ENCODE measurements around the gene LNX1.

LNX1 gene

GRCh38 chr4:53497487-53498244, 93.6 kb downstream of the LNX1 start:
- Mint-ChIP-seq H3K27ac (no peak overlapping the region), H3K9me3 (no peaks in the 10 kb centered on the region), H3K4me1 (ENCODE audit: low read depth) (no peaks in the 10 kb centered on the region), H3K4me3 (no peak overlapping the region), H3K36me3 (ENCODE audit: low read depth) (no peaks in the 10 kb centered on the region), H3K27me3 (no peaks in the 10 kb centered on the region)
- no peak for DNase-seq

- H3K4me3 Mint-ChIP-seq, result no peak overlapping the region
- no peaks in the 10 kb centered on the region for H3K9me3 Mint-ChIP-seq
- no peaks in the 10 kb centered on the region for H3K36me3 Mint-ChIP-seq (ENCODE audit: low read depth)
- no peaks in the 10 kb centered on the region for H3K4me1 Mint-ChIP-seq (ENCODE audit: low read depth)
- H3K27ac Mint-ChIP-seq, result no peak overlapping the region
- peaks cover 8% of the 10 kb centered on the region for H3K27me3 Mint-ChIP-seq
- DNase-seq, result no peak
These were observed 96.4 kb downstream of the LNX1 start for GRCh38 chr4:53494851-53495250.

GRCh38 chr4:53490965-53491622, 100.2 kb downstream of the LNX1 start:
- no peak for DNase-seq
- no peak overlapping the region for H3K4me3 Mint-ChIP-seq
- H3K27ac Mint-ChIP-seq, result no peak overlapping the region
- no peaks in the 10 kb centered on the region for H3K36me3 Mint-ChIP-seq (ENCODE audit: low read depth)
- H3K4me1 Mint-ChIP-seq (ENCODE audit: low read depth), result no peaks in the 10 kb centered on the region
- no peaks in the 10 kb centered on the region for H3K9me3 Mint-ChIP-seq
- H3K27me3 Mint-ChIP-seq, result peaks cover 17% of the 10 kb centered on the region

GRCh38 chr4:53490161-53490956, 100.9 kb downstream of the LNX1 start:
- peaks cover 23% of the 10 kb centered on the region for H3K27me3 Mint-ChIP-seq
- H3K4me1 Mint-ChIP-seq (ENCODE audit: low read depth), result no peaks in the 10 kb centered on the region
- no peaks in the 10 kb centered on the region for H3K36me3 Mint-ChIP-seq (ENCODE audit: low read depth)
- H3K9me3 Mint-ChIP-seq, result no peaks in the 10 kb centered on the region
- H3K27ac Mint-ChIP-seq, result no peak overlapping the region
- no peak overlapping the region for H3K4me3 Mint-ChIP-seq
- DNase-seq, result no peak

GRCh38 chr4:53489279-53489889, 101.9 kb downstream of the LNX1 start:
- Mint-ChIP-seq H3K4me1 (ENCODE audit: low read depth) (no peaks in the 10 kb centered on the region), H3K4me3 (no peak overlapping the region), H3K27ac (no peak overlapping the region), H3K36me3 (ENCODE audit: low read depth) (no peaks in the 10 kb centered on the region), H3K9me3 (no peaks in the 10 kb centered on the region), H3K27me3 (peaks cover 27% of the 10 kb centered on the region)
- no peak for DNase-seq

GRCh38 chr4:53487766-53488165, 103.5 kb downstream of the LNX1 start:
- no peaks in the 10 kb centered on the region for H3K9me3 Mint-ChIP-seq
- peaks cover 34% of the 10 kb centered on the region for H3K27me3 Mint-ChIP-seq
- no peak for DNase-seq
- no peaks in the 10 kb centered on the region for H3K4me1 Mint-ChIP-seq (ENCODE audit: low read depth)
- H3K27ac Mint-ChIP-seq, result no peak overlapping the region
- H3K36me3 Mint-ChIP-seq (ENCODE audit: low read depth), result no peaks in the 10 kb centered on the region
- H3K4me3 Mint-ChIP-seq, result no peak overlapping the region

- Mint-ChIP-seq H3K4me3 (no peak overlapping the region), H3K36me3 (ENCODE audit: low read depth) (no peaks in the 10 kb centered on the region), H3K27me3 (peaks cover 49% of the 10 kb centered on the region), H3K27ac (no peak overlapping the region), H3K4me1 (ENCODE audit: low read depth) (no peaks in the 10 kb centered on the region), H3K9me3 (no peaks in the 10 kb centered on the region)
- DNase-seq, result no peak
These were observed 105.6 kb downstream of the LNX1 start for GRCh38 chr4:53485658-53486040.

GRCh38 chr4:53484911-53485657, 106.2 kb downstream of the LNX1 start:
- H3K9me3 Mint-ChIP-seq, result no peaks in the 10 kb centered on the region
- no peaks in the 10 kb centered on the region for H3K36me3 Mint-ChIP-seq (ENCODE audit: low read depth)
- no peaks in the 10 kb centered on the region for H3K4me1 Mint-ChIP-seq (ENCODE audit: low read depth)
- H3K27ac Mint-ChIP-seq, result no peak overlapping the region
- H3K27me3 Mint-ChIP-seq, result peaks cover 44% of the 10 kb centered on the region
- H3K4me3 Mint-ChIP-seq, result no peak overlapping the region
- no peak for DNase-seq

GRCh38 chr4:53483250-53483649, 108.0 kb downstream of the LNX1 start:
- Mint-ChIP-seq H3K4me1 (ENCODE audit: low read depth) (peaks cover 3% of the 10 kb centered on the region), H3K27me3 (peaks cover 40% of the 10 kb centered on the region), H3K9me3 (no peaks in the 10 kb centered on the region), H3K36me3 (ENCODE audit: low read depth) (no peaks in the 10 kb centered on the region), H3K27ac (no peak overlapping the region), H3K4me3 (no peak overlapping the region)
- DNase-seq, result no peak

GRCh38 chr4:53481586-53481985, 109.7 kb downstream of the LNX1 start:
- Mint-ChIP-seq H3K27me3 (peaks cover 37% of the 10 kb centered on the region), H3K36me3 (ENCODE audit: low read depth) (no peaks in the 10 kb centered on the region), H3K27ac (no peak overlapping the region), H3K9me3 (no peaks in the 10 kb centered on the region), H3K4me1 (ENCODE audit: low read depth) (peaks cover 3% of the 10 kb centered on the region), H3K4me3 (no peak overlapping the region)
- DNase-seq, result no peak

GRCh38 chr4:53480909-53481308, 110.4 kb downstream of the LNX1 start:
- H3K27me3 Mint-ChIP-seq, result peaks cover 34% of the 10 kb centered on the region

GRCh38 chr4:53479736-53480525, 111.4 kb downstream of the LNX1 start:
- H3K27ac Mint-ChIP-seq, result no peak overlapping the region
- H3K9me3 Mint-ChIP-seq, result no peaks in the 10 kb centered on the region
- peaks cover 3% of the 10 kb centered on the region for H3K4me1 Mint-ChIP-seq (ENCODE audit: low read depth)
- H3K4me3 Mint-ChIP-seq, result no peak overlapping the region
- no peak for DNase-seq
- peaks cover 30% of the 10 kb centered on the region for H3K27me3 Mint-ChIP-seq
- no peaks in the 10 kb centered on the region for H3K36me3 Mint-ChIP-seq (ENCODE audit: low read depth)

More at GRCh38 chr4:53480909-53481308, 110.4 kb downstream of the LNX1 start:
- Mint-ChIP-seq H3K9me3 (no peaks in the 10 kb centered on the region), H3K4me1 (ENCODE audit: low read depth) (peaks cover 3% of the 10 kb centered on the region), H3K27ac (no peak overlapping the region), H3K36me3 (ENCODE audit: low read depth) (no peaks in the 10 kb centered on the region), H3K4me3 (no peak overlapping the region)
- DNase-seq, result no peak

GRCh38 chr4:53478671-53479456, 112.4 kb downstream of the LNX1 start:
- peaks cover 3% of the 10 kb centered on the region for H3K4me1 Mint-ChIP-seq (ENCODE audit: low read depth)
- peaks cover 22% of the 10 kb centered on the region for H3K27me3 Mint-ChIP-seq
- DNase-seq, result no peak
- no peak overlapping the region for H3K27ac Mint-ChIP-seq
- H3K36me3 Mint-ChIP-seq (ENCODE audit: low read depth), result no peaks in the 10 kb centered on the region
- H3K4me3 Mint-ChIP-seq, result no peak overlapping the region
- H3K9me3 Mint-ChIP-seq, result no peaks in the 10 kb centered on the region

All from activated T-cell treated with anti-CD3 and anti-CD28 coated beads, Interleukin-2, amount 50 U/mL, for 24 hours (primary cell).